GM23338 (cell line): ENCODE measurements around the gene BDH1.

Source experiments
- EZH2 ChIP-seq: fragments of 200-600 bp; sonication (generic); IDR thresholded peaks from one replicate; pipeline ENCODE4 v1.8.0; 2017; ENCODE audit warnings: antibody characterized with exemption, mild to moderate bottlenecking, low read depth; ENCODE audit not compliant: unreplicated experiment
- POLR2AphosphoS5 ChIP-seq: IDR thresholded peaks from 2 replicates; pipeline ENCODE4 v1.6.1; 2016; ENCODE audit warnings: antibody characterized with exemption, low read depth
- ZNF114 ChIP-seq: fragments of 250-450 bp; sonication (Bioruptor Pico); IDR thresholded peaks from 2 replicates; pipeline ENCODE4 v1.5.0; 2020; ENCODE audit warnings: mild to moderate bottlenecking, moderate library complexity
- TF ChIP-seq, protein P1 (sequence below), 2 experiments: fragments of 200-600 bp in 1 of 2; sonication (generic) in 1 of 2; conservative IDR thresholded peaks; 2 replicates each; pipeline versions ENCODE4 v1.5.1 to v1.6.1; 2016 to 2017; ENCODE audit warnings: antibody characterized with exemption in 2 of 2, low read depth in 2 of 2, mild to moderate bottlenecking in 2 of 2, moderate library complexity in 1 of 2

DNA sequence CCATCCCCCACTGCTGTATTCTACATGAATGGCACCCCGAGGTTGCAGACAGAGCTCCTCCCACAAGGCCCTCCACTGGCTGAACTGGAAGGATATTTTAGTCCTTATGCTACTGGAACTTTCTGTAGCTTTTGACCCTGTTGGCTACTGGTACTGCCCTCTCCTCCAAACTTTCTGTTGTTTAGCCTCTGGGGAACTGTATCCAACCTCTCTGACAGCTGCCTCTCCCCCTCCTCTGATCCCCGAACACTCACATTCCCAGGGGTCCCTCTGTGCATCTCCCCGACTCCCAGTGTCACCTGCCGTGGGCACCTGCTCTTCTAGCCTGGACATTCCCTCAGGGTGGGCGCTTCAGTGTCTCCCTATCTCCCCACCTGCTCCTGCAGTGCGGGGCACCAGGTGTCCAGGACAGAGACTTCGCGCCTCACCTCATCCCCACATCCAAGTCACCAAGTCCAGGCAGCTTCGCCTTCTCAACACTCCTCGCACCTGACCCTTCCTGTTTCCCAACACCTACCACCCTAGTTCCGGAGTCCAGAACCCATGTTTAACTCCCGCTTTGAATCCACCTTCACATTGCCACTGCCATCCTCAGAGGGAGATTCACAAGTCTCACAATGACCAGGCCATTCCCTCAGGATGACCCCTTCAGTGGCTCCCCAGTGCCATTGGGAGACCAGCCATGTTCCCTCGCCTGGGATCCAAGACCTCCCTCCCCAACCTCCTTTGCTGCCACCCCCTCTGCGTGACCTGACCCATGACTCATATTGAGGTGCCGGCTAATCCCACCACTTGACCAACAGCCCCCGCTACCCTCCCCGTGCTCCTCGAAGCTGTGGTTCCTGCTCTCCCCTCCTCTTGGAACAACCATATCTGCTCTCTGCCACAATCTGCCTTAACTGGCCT lies 34.2 kb downstream of the BDH1 start:
- TF ChIP-seq, protein P1, sequence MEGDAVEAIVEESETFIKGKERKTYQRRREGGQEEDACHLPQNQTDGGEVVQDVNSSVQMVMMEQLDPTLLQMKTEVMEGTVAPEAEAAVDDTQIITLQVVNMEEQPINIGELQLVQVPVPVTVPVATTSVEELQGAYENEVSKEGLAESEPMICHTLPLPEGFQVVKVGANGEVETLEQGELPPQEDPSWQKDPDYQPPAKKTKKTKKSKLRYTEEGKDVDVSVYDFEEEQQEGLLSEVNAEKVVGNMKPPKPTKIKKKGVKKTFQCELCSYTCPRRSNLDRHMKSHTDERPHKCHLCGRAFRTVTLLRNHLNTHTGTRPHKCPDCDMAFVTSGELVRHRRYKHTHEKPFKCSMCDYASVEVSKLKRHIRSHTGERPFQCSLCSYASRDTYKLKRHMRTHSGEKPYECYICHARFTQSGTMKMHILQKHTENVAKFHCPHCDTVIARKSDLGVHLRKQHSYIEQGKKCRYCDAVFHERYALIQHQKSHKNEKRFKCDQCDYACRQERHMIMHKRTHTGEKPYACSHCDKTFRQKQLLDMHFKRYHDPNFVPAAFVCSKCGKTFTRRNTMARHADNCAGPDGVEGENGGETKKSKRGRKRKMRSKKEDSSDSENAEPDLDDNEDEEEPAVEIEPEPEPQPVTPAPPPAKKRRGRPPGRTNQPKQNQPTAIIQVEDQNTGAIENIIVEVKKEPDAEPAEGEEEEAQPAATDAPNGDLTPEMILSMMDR (conservative IDR thresholded peaks at IDR 0.05; ENCODE audit: low read depth in 2 of 2): no peak
- no peak for TF ChIP-seq POLR2AphosphoS5
- no peak for TF ChIP-seq ZNF114 (CRISPR knock-in tag)
- no peak for TF ChIP-seq EZH2
